Kidney epithelial cell (primary cell): ENCODE measurements around the gene SCLT1. TPM values are rescaled to one million over a fixed set of nuclear protein-coding genes. Genes with fewer than 3 reads are reported as not detected.

Experiments used
- DNase-seq: peaks from one replicate; pipeline ENCODE4 v3.0.0-alpha.2; 2010; ENCODE audit warnings: low read depth
- H3K27me3 ChIP-seq: 2 replicates; pipeline ENCODE4 v1.6.0; 2011; ENCODE audit warnings: low read length; ENCODE audit not compliant: control insufficient read depth, insufficient read depth
- H3K36me3 ChIP-seq: 2 replicates; pipeline ENCODE4 v1.5.1; 2011; ENCODE audit warnings: low read length; ENCODE audit not compliant: control insufficient read depth, insufficient read depth
- H3K4me3 ChIP-seq: 2 replicates; pipeline ENCODE4 v1.5.1; 2011; ENCODE audit warnings: low read depth, mild to moderate bottlenecking, control low read depth, low read length
- total RNA-seq: library from RNA; depleted of rRNA; stranded (reverse); fragments of >200 nt; gene quantifications from 2 replicates; pipeline ENCODE4 v1.2.3, GENCODE V29; 2015
- TF ChIP-seq, protein P1 (sequence below): IDR thresholded peaks from 2 replicates; pipeline ENCODE4 v1.5.1; 2011; ENCODE audit warnings: mild to moderate bottlenecking, moderate library complexity, low read length, control low read depth, inconsistent platforms; ENCODE audit not compliant: insufficient read depth, poor library complexity, severe bottlenecking

Gene SCLT1
- total RNA-seq, 1 donor from 2014 or later = 6.5 TPM

GRCh38 chr4:128861856-128862518 lies 231.4 kb downstream of the SCLT1 start:
- no peak overlapping the region for H3K4me3 ChIP-seq
- peaks cover 7% of the 10 kb centered on the region for H3K36me3 ChIP-seq
- TF ChIP-seq, protein P1, sequence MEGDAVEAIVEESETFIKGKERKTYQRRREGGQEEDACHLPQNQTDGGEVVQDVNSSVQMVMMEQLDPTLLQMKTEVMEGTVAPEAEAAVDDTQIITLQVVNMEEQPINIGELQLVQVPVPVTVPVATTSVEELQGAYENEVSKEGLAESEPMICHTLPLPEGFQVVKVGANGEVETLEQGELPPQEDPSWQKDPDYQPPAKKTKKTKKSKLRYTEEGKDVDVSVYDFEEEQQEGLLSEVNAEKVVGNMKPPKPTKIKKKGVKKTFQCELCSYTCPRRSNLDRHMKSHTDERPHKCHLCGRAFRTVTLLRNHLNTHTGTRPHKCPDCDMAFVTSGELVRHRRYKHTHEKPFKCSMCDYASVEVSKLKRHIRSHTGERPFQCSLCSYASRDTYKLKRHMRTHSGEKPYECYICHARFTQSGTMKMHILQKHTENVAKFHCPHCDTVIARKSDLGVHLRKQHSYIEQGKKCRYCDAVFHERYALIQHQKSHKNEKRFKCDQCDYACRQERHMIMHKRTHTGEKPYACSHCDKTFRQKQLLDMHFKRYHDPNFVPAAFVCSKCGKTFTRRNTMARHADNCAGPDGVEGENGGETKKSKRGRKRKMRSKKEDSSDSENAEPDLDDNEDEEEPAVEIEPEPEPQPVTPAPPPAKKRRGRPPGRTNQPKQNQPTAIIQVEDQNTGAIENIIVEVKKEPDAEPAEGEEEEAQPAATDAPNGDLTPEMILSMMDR = no peak
- no peak for DNase-seq
- no peaks in the 10 kb centered on the region for H3K27me3 ChIP-seq

DNA sequence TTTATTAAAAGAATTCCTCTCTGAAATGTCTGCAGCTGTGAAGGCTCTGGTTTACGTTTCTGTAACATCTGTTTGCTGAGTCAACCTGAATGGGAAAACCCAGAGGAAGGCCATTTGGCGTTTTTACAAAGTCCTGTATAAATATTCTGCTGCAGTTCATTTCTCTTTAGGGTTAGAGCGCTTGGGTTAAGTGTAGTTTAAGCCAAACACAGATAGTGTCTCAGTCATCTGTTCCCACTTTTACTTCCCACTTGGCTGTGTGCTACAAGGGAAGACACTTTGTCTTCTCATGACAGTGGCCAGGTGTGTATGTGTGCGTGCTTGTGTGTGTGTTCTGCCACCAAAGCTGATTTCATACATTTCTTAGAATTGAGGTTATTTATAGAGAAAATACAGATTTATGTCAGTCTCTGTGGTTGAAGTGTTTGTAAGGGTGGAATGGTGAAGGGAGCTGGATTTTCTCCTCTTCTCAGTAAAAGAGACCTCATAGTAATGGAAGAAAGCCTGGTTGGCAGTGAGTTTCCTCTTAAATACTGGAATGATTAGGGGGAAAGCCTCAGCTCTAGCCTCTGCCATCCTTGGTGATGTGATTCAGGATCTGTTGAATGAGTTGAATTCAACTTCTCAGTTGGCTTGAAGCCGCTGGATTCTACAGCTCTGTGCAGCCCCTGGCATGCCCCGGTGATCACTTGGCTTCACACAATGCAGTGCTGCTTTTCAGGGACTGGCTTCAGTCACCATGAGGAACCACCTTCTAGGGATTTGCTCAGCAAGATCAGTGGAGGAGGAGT lies 233.3 kb downstream of the SCLT1 start:
- TF ChIP-seq, protein P1 = no peak
- no peak for DNase-seq
- peaks cover 6% of the 10 kb centered on the region for H3K36me3 ChIP-seq
- H3K4me3 ChIP-seq = no peak overlapping the region
- no peaks in the 10 kb centered on the region for H3K27me3 ChIP-seq

GRCh38 chr4:128858879-128859671 lies 234.3 kb downstream of the SCLT1 start:
- H3K4me3 ChIP-seq = no peak overlapping the region
- H3K27me3 ChIP-seq = no peaks in the 10 kb centered on the region
- TF ChIP-seq, protein P1 = no peak
- DNase-seq = no peak
- H3K36me3 ChIP-seq = peaks cover 6% of the 10 kb centered on the region

- TF ChIP-seq, protein P1 = no peak
- no peak for DNase-seq
- Histone ChIP-seq H3K4me3 (no peak overlapping the region), H3K36me3 (peaks cover 6% of the 10 kb centered on the region), H3K27me3 (no peaks in the 10 kb centered on the region)
These were observed 237.1 kb downstream of the SCLT1 start for GRCh38 chr4:128856246-128856645.

DNA sequence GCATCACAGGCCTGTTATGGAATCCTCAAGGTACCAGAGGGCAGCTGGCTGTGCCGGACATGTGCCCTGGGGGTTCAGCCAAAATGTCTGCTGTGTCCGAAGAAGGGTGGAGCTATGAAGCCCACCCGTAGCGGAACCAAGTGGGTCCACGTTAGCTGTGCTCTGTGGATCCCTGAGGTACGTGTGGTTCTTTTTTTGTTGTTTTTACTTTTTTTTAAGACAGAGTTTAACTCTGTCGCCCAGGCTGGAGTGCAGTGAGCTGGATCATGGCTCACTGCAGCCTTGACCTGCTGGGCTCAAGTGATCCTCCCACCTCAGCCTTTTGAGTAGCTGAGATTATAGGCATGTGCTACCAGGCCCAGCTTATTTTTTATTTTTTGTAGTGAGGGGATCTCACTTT lies 237.7 kb downstream of the SCLT1 start:
- Histone ChIP-seq H3K27me3 (no peaks in the 10 kb centered on the region), H3K36me3 (peaks cover 6% of the 10 kb centered on the region), H3K4me3 (no peak overlapping the region)
- no peak for DNase-seq
- TF ChIP-seq, protein P1 = no peak
